IMR-90 (cell line): ENCODE data around the gene C16orf90.

Experiments used
- BHLHE40 ChIP-seq: fragments of 150-350 bp; IDR thresholded peaks from 2 replicates; pipeline ENCODE4 v1.6.1; 2016; ENCODE audit warnings: mild to moderate bottlenecking, low read depth, low read length
- CEBPB ChIP-seq: IDR thresholded peaks from 2 replicates; pipeline ENCODE4 v1.6.1; 2012; ENCODE audit warnings: low read depth, low read length, improper control_type of control experiment
- CHD1 ChIP-seq: IDR thresholded peaks from 2 replicates; pipeline ENCODE4 v1.6.1; 2012; ENCODE audit warnings: low read depth, low read length, improper control_type of control experiment
- MAFK ChIP-seq: IDR thresholded peaks from 2 replicates; pipeline ENCODE4 v1.6.1; 2012; ENCODE audit warnings: low read depth, low read length, improper control_type of control experiment
- MXI1 ChIP-seq: IDR thresholded peaks from 2 replicates; pipeline ENCODE4 v1.6.1; 2012; ENCODE audit warnings: low read depth, mild to moderate bottlenecking, low read length, moderate library complexity, borderline replicate concordance
- NFE2L2 ChIP-seq: fragments of 150-350 bp; IDR thresholded peaks from 2 replicates; pipeline ENCODE4 v1.6.1; 2016; ENCODE audit warnings: low read depth, mild to moderate bottlenecking, low read length
- POLR2A ChIP-seq: IDR thresholded peaks from 2 replicates; pipeline ENCODE4 v1.6.1; 2012; ENCODE audit warnings: mild to moderate bottlenecking, low read depth, low read length
- RAD21 ChIP-seq: IDR thresholded peaks from 2 replicates; pipeline ENCODE4 v1.6.1; 2012; ENCODE audit warnings: low read length, improper control_type of control experiment
- RCOR1 ChIP-seq: IDR thresholded peaks from 2 replicates; pipeline ENCODE4 v1.6.1; 2012; ENCODE audit warnings: mild to moderate bottlenecking, low read length, improper control_type of control experiment; ENCODE audit not compliant: insufficient replicate concordance
- SMC3 ChIP-seq: fragments of 150-350 bp; IDR thresholded peaks from 2 replicates; pipeline ENCODE4 v1.6.1; 2016; ENCODE audit warnings: low read depth, mild to moderate bottlenecking, antibody characterized with exemption, low read length, moderate library complexity
- TF ChIP-seq, protein P1 (sequence below): conservative IDR thresholded peaks from 2 replicates; pipeline ENCODE4 v1.5.1; 2012; ENCODE audit warnings: mild to moderate bottlenecking, low read depth, low read length, improper control_type of control experiment
- TF ChIP-seq, protein P2 (sequence below): fragments of 150-350 bp; IDR thresholded peaks from 2 replicates; pipeline ENCODE4 v1.6.1; 2016; ENCODE audit warnings: low read depth, mild to moderate bottlenecking, low read length, moderate library complexity, borderline replicate concordance
- TF ChIP-seq, protein P3 (sequence below): fragments of 150-350 bp; IDR thresholded peaks from 2 replicates; pipeline ENCODE4 v1.6.1; 2017; ENCODE audit warnings: mild to moderate bottlenecking, antibody characterized with exemption, low read length, low read depth

DNA sequence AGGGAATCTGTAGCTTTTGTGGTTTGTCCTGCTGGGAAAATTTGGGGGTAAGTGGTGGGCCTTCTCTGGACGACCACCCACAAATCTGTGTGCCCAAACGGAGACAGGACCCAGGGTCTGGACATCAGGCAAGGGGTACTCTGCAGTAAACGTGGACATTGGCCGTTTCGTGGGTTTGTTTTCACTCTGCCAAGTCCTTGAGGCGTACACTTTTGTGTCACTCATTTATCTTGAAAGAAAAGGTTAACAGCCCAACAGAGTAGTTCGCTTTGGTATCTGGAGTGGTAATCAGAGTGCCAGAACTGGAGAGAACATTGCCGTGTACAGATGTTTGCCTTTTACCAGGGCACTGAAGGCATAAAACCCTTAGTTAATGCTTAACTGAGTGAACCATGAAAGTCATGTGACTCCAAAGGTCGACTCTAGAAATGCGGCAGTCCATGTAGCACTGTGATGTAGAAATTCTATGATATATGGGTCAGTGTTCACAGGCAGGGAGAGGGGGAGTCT, 36.4 kb downstream of the C16orf90 start:
- TF ChIP-seq, protein P1, sequence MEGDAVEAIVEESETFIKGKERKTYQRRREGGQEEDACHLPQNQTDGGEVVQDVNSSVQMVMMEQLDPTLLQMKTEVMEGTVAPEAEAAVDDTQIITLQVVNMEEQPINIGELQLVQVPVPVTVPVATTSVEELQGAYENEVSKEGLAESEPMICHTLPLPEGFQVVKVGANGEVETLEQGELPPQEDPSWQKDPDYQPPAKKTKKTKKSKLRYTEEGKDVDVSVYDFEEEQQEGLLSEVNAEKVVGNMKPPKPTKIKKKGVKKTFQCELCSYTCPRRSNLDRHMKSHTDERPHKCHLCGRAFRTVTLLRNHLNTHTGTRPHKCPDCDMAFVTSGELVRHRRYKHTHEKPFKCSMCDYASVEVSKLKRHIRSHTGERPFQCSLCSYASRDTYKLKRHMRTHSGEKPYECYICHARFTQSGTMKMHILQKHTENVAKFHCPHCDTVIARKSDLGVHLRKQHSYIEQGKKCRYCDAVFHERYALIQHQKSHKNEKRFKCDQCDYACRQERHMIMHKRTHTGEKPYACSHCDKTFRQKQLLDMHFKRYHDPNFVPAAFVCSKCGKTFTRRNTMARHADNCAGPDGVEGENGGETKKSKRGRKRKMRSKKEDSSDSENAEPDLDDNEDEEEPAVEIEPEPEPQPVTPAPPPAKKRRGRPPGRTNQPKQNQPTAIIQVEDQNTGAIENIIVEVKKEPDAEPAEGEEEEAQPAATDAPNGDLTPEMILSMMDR: no peak
- TF ChIP-seq POLR2A: no peak
- no peak for TF ChIP-seq SMC3
- no peak for TF ChIP-seq CEBPB
- no peak for TF ChIP-seq RAD21
- TF ChIP-seq MAFK: no peak
- TF ChIP-seq BHLHE40: no peak
- no peak for TF ChIP-seq CHD1
- no peak for TF ChIP-seq RCOR1
- TF ChIP-seq, protein P2, sequence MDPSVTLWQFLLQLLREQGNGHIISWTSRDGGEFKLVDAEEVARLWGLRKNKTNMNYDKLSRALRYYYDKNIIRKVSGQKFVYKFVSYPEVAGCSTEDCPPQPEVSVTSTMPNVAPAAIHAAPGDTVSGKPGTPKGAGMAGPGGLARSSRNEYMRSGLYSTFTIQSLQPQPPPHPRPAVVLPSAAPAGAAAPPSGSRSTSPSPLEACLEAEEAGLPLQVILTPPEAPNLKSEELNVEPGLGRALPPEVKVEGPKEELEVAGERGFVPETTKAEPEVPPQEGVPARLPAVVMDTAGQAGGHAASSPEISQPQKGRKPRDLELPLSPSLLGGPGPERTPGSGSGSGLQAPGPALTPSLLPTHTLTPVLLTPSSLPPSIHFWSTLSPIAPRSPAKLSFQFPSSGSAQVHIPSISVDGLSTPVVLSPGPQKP: no peak
- no peak for TF ChIP-seq MXI1
- TF ChIP-seq, protein P3, sequence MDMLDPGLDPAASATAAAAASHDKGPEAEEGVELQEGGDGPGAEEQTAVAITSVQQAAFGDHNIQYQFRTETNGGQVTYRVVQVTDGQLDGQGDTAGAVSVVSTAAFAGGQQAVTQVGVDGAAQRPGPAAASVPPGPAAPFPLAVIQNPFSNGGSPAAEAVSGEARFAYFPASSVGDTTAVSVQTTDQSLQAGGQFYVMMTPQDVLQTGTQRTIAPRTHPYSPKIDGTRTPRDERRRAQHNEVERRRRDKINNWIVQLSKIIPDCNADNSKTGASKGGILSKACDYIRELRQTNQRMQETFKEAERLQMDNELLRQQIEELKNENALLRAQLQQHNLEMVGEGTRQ: peak; percentile 52; the same call in 1 of the 2 replicates
- no peak for TF ChIP-seq NFE2L2
